ENCODE results near the gene DQX1.

Gene DQX1

DNA sequence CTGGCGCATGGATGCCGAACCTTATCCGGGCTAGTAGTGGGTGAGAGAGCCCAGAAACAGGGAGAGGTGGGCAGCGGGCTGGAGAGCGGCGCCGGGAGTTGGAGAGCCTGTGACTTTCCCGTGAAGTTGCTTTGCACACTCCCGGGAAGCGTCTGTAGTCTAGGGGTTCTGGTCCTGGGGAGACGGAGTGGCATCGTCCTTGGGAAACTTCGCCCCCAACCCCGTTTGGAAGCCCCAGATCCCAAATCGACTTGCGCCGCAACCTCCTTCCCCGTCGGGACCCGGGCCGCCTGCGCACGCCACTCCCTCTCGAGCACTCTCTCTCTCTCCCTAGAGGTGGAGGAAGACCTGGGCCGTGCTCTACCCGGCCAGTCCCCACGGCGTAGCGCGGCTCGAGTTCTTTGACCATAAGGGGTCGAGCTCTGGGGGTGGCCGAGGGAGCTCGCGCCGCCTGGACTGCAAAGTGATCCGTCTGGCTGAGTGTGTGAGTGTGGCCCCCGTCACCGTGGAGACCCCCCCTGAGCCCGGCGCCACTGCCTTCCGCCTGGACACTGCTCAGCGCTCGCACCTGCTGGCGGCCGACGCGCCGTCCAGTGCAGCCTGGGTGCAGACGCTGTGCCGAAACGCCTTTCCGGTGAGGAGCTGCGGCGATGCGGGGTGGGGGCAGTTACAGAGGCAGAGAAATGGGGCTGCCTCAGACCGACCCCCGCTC is 28.9 kb upstream of the DQX1 start:
- DNase-seq = no peak

- peak in 1 of 2 experiments; percentile 24 for DNase-seq
These were observed 28.1 kb upstream of the DQX1 start, which contains the start of the genes DOK1 and LOXL3 for GRCh38 chr2:74553892-74554819. DOK1 (plus strand) TSS chr2:74554720; CDS start chr2:74554755, 35 bp downstream. LOXL3 (minus strand) TSS chr2:74553942; CDS start chr2:74552634, 1,308 bp downstream.

- no peak for DNase-seq
These were observed 27.1 kb upstream of the DQX1 start for GRCh38 chr2:74552914-74553811.

GRCh38 chr2:74551942-74552913 is 26.2 kb upstream of the DQX1 start:
- DNase-seq = no peak

DNA sequence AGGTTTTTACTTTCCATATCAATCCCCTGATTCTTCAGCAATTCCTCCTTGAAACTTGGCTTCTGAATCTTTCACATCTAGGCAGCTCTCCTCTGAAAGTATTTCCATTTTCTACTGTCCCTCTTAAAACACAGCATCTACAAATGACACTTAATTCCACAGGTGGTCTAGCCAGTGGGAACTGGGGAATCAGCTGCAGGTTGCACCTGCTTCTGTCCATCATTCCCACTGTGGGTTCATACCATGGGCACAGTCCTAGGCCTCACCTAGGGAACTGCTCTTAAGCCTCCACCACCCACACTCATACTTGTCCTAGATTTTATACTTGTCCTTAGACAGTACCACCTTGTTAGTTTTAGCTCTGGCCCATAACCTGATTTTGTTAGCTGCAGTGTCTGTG is 25.5 kb upstream of the DQX1 start:
- no peak for DNase-seq

DNA sequence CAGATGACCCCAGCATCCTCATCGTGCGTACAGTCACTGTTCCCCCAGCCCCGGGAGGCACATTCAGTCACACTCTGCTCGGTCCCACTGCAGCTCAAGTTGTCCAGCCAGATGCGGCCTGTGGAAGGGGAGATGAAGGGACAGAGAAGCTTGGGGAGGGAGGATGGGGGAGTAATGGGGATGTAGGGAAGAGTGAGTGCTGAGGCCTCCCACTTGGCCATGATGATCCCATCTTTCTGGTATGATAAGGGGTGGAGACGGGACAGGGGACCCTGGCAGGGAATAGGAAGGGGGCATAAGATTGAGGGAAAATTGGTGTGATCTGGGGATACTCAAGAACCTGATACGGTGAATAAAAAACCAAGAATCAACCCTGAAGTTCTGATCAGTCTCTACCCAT is 24.2 kb upstream of the DQX1 start:
- DNase-seq = no peak

- peak in 1 of 2 experiments; percentile 50 for DNase-seq
These were observed 23.1 kb upstream of the DQX1 start for GRCh38 chr2:74548900-74549826.

- DNase-seq = no peak
These were observed 22.4 kb upstream of the DQX1 start for GRCh38 chr2:74548285-74548899.

DNA sequence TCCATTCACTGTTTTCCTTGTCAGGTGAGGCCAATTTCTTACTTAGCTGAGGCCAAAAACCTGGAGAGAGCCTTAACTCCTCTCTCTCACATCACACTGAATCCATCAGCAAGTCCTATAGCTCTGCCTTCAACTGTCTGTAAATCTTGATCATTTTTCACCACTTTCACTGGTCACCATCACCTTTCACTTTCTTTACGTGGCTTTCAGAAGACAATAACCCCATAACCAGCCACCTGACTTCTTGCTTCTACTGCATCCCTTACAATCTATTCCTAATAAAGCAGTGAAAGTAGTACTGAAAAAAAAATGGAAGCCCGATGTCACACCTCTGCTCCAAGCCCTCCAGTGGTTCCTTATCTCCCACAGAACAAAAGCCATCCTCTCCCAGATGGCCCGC is 20.0 kb upstream of the DQX1 start:
- DNase-seq = no peak

DNA sequence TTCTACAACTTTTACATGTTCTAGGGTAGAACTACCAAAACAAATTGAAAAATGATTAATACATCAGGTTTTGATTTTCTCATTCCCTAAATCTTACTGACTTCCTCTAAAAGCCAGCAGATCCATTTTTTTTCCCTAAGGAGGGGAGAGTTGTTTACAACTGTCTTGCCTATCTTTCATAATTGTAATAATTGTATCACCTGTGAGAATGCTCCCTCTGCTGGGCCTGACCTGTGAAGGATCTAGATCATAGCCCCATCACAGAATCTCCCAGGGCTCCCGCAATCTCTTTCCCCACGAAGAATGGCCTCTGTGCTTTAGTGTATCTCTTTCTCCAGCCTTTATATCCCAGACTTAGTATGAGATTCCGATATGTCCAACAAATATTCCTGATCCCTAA is 18.6 kb upstream of the DQX1 start:
- peak in 1 of 2 experiments; percentile 14 for DNase-seq

DNA sequence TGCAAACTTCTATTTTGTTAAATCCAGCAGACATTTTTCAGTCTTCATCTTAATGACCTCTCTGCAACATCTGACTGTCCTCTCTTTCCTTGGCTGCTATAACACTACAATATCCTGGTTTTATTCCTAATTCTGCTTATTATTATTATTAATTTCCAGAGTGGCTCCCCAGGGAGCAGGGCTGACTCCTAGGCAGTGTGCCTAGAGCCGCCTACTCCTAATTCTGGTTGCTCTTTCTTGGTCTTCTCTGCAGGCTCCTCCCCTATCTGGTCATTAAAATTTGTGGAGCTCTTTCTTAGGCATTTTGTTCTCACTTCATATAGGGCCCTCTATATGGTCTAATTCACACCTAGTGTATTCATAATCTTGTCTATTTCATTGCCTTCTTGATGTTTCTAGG is 16.9 kb upstream of the DQX1 start:
- no peak for DNase-seq

- no peak for DNase-seq
These were observed 14.3 kb upstream of the DQX1 start for GRCh38 chr2:74540291-74540690.

GRCh38 chr2:74538881-74539339 is 12.9 kb upstream of the DQX1 start:
- no peak for DNase-seq

DNA sequence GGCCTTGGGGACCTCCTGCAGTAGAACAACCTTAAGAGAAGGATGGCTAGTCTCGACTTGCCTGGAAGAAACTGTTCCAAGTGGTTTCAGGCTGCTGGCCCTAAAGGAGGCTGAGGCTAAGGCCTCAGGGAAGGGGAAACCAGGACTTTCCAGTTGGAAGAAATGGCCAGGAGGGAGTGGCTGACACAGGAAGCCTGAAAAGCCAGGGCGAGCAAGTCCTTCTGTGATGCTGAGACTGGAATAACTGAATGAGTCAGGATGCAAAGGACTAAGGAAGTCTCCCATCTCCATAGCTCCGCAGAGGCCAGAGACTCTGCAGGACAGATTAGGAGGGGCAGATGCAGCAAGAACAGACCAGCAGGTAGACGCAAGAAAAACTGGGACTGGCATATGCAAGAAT is 11.1 kb upstream of the DQX1 start:
- no peak for DNase-seq

DNA sequence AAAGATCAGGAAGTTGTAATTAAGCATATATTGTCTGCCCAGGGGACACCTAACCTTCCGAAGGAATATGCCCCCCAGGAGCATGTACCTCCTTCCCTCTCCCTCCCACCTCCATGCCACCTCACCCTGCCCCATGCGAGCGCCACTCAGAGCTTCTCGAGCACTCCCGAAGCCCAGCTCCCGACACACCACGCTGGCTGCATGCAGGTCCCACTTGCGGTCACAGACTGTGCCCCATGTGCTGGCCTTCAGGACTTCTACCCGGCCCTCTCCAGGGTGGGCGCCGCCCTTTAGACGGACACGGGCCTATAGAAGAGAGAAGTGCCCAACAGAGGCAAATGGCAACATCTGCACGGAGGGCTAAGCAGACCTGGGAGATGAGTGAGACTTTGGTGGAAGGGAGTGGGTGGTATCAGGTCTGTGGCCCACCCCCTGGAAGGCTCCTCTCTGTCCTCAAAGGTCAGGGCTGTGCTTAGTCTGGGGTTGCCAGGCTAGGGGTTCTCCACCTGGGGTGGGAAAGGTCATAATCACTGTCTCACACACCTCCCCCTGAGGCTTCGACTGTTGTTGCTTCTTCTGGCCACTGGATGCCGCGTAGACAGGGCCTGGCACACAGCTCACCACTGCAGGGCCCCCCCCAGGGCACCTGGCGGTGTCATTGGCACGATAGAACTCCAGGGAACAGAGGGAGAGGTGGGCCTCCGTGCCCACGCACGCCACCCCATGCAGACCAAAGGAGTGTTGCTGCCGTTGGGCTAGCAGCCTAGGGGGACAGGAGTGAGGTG is 10.3 kb upstream of the DQX1 start:
- DNase-seq = no peak

DNA sequence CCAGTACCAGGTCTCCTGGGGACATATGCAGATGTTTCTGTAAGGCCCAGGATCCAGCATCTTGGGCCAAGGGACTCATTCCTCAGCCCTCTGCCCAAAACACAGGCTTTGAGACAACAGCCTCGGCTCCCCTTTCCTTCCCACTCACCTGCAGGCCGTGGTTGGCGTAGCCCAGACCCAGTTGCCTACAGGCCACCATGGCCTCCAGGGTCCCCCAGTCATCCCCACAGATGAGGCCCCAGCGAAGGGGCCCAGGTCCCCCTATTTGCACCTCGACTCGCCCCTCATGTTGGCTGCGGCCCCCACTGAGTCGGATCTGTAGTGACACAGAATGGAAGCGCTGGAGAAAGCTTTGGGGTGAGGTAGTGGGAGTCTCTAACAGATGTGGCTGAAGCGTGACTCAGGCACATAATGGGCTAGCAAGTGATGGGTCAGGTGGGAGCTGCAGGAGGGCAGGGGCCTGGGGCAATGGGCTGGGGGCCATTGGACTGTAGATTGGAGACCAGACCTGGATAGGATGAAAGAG is 9.5 kb upstream of the DQX1 start:
- DNase-seq = no peak

- DNase-seq = no peak
These were observed 8.4 kb upstream of the DQX1 start for GRCh38 chr2:74534411-74534810.

DNA sequence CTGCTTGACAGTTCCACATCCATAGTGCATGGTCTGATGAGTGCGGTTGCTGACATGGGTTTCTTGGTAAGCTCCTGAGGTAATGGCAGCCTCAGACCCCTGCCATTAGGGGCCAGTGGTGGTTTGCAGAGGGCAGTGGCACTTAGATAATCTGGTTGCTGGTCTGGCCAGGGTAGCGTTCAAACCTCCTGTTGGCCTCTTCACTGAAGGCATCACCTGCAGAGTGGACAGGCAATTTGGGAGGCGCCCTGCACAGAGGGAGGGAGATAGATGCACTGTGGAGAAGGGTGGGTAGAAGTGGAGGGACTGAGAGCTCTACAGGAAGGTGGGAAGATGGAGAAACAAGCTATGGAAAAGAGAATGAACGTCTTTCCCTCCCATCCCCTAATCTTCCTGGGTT is 7.4 kb upstream of the DQX1 start:
- DNase-seq = no peak

- DNase-seq = peak in 1 of 2 experiments; percentile 60
These were observed 6.2 kb upstream of the DQX1 start for GRCh38 chr2:74532222-74532621.
